ENCODE results near the gene VAV3.

The VAV3 gene

GRCh38 chr1:107939256-107939655 lies 25.7 kb downstream of the VAV3 start:
- Mint-ChIP-seq H3K4me3 (no peak overlapping the region), H3K27ac (peak overlapping the region; percentile 80), H3K36me3 (ENCODE audit: low read depth) (no peaks in the 10 kb centered on the region), H3K9me3 (no peaks in the 10 kb centered on the region), H3K4me1 (ENCODE audit: low read depth) (peaks cover 90% of the 10 kb centered on the region), H3K27me3 (no peaks in the 10 kb centered on the region)
- intact Hi-C loops (cut with micrococcal nuclease): no loop called here

DNA sequence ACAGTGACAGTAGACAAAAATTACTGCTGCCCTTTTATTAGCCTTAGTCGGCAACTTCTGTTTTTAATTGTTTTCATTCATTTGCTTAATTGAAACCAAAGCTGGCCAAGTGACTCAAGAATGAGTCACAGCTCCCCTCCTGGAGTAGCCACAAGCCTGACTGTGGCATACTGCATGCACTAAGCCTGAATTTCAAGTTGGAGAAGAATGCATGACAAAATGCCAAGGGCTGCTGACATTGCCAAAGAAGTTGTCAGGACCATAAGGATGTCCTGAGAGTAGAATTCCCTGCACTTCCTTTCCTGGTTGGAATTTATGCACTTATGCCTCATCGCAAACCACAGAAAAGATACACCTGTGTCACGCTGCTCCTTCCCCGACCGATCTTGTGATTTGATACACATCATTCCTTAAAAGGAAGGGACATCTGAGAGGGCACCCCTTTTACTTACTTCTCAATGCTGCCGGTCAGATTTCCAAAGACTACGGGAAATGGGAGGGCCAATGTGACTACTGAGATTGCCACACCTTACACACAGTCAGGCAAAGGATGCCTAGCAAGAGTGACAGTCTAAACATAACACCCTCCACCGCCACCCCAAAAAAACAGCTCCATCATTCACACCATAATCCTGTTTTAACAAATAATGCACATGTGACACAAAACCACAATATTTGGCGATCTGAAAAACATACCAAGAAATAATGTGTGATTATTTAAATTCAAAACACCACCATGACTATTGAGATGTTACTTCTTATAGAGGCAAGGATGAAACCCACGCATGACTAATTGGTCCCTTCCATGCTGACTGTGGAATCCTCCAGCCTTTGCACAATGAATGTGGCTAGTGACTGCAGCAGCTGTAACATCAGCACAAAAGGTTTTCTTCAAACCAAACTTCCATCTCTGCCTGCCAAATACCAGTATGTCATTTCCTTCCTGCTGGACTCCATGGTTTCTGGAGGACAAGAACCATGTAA lies 28.2 kb downstream of the VAV3 start:
- Mint-ChIP-seq H3K4me1 (ENCODE audit: low read depth) (peaks cover 68% of the 10 kb centered on the region), H3K9me3 (no peaks in the 10 kb centered on the region), H3K4me3 (no peak overlapping the region), H3K36me3 (ENCODE audit: low read depth) (no peaks in the 10 kb centered on the region), H3K27me3 (no peaks in the 10 kb centered on the region), H3K27ac (peak overlapping the region; percentile 39)
- intact Hi-C loops (cut with micrococcal nuclease): no loop called here

GRCh38 chr1:107935396-107936064 lies 29.4 kb downstream of the VAV3 start:
- Mint-ChIP-seq H3K9me3 (no peaks in the 10 kb centered on the region), H3K27ac (no peak overlapping the region), H3K27me3 (no peaks in the 10 kb centered on the region), H3K4me1 (ENCODE audit: low read depth) (peaks cover 56% of the 10 kb centered on the region), H3K4me3 (no peak overlapping the region), H3K36me3 (ENCODE audit: low read depth) (no peaks in the 10 kb centered on the region)
- intact Hi-C loops (cut with micrococcal nuclease): no loop called here

- no peaks in the 10 kb centered on the region for H3K36me3 Mint-ChIP-seq (ENCODE audit: low read depth)
- intact Hi-C loops (cut with micrococcal nuclease): no loop called here
- H3K4me1 Mint-ChIP-seq (ENCODE audit: low read depth): peaks cover 50% of the 10 kb centered on the region
- H3K27ac Mint-ChIP-seq: no peak overlapping the region
- H3K27me3 Mint-ChIP-seq: no peaks in the 10 kb centered on the region
- no peaks in the 10 kb centered on the region for H3K9me3 Mint-ChIP-seq
- H3K4me3 Mint-ChIP-seq: no peak overlapping the region
Measured at GRCh38 chr1:107934578-107934977, 30.4 kb downstream of the VAV3 start.

DNA sequence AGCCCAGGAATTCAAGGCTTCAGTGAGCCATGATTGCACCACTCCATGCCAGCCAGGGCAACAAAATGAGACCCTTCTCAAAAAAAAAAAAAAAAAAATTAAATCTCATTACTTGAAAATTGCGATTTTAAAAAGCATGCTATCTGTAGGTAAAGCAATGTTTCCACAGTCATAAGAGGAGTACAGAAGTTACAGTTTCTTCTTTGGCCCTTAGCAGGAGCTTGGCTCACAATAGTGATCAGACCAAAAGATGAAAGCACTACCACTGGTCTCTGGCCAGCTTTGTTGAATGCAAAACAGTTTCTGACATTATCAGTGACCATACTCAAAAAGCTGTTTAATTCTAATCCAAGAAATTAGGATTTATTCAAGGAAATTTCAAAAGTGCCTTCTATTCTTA lies 31.2 kb downstream of the VAV3 start:
- Mint-ChIP-seq H3K9me3 (no peaks in the 10 kb centered on the region), H3K36me3 (ENCODE audit: low read depth) (no peaks in the 10 kb centered on the region), H3K27ac (no peak overlapping the region), H3K27me3 (no peaks in the 10 kb centered on the region), H3K4me3 (no peak overlapping the region), H3K4me1 (ENCODE audit: low read depth) (peaks cover 47% of the 10 kb centered on the region)
- intact Hi-C loops (cut with micrococcal nuclease): no loop called here

- Mint-ChIP-seq H3K36me3 (ENCODE audit: low read depth) (no peaks in the 10 kb centered on the region), H3K4me1 (ENCODE audit: low read depth) (peaks cover 44% of the 10 kb centered on the region), H3K27me3 (no peaks in the 10 kb centered on the region), H3K4me3 (no peak overlapping the region), H3K27ac (no peak overlapping the region), H3K9me3 (no peaks in the 10 kb centered on the region)
- intact Hi-C loops (cut with micrococcal nuclease): no loop called here
Measured at GRCh38 chr1:107930292-107930691, 34.7 kb downstream of the VAV3 start.

- Mint-ChIP-seq H3K27ac (peak overlapping the region; percentile 45), H3K9me3 (no peaks in the 10 kb centered on the region), H3K4me3 (no peak overlapping the region), H3K36me3 (ENCODE audit: low read depth) (no peaks in the 10 kb centered on the region), H3K4me1 (ENCODE audit: low read depth) (peaks cover 37% of the 10 kb centered on the region), H3K27me3 (no peaks in the 10 kb centered on the region)
- intact Hi-C loops (cut with micrococcal nuclease): no loop called here
Measured at GRCh38 chr1:107927820-107928219, 37.2 kb downstream of the VAV3 start.

GRCh38 chr1:107926436-107927080 lies 38.4 kb downstream of the VAV3 start:
- intact Hi-C loops (cut with micrococcal nuclease): no loop called here
- no peaks in the 10 kb centered on the region for H3K27me3 Mint-ChIP-seq
- peaks cover 37% of the 10 kb centered on the region for H3K4me1 Mint-ChIP-seq (ENCODE audit: low read depth)
- peak overlapping the region; percentile 30 for H3K27ac Mint-ChIP-seq
- no peaks in the 10 kb centered on the region for H3K9me3 Mint-ChIP-seq
- H3K36me3 Mint-ChIP-seq (ENCODE audit: low read depth): no peaks in the 10 kb centered on the region
- no peak overlapping the region for H3K4me3 Mint-ChIP-seq

GRCh38 chr1:107925565-107925964 lies 39.4 kb downstream of the VAV3 start:
- Mint-ChIP-seq H3K4me1 (ENCODE audit: low read depth) (peaks cover 42% of the 10 kb centered on the region), H3K27ac (no peak overlapping the region), H3K4me3 (no peak overlapping the region), H3K36me3 (ENCODE audit: low read depth) (no peaks in the 10 kb centered on the region), H3K27me3 (no peaks in the 10 kb centered on the region), H3K9me3 (no peaks in the 10 kb centered on the region)
- intact Hi-C loops (cut with micrococcal nuclease): no loop called here

GRCh38 chr1:107920999-107921398 lies 44.0 kb downstream of the VAV3 start:
- intact Hi-C loops (cut with micrococcal nuclease): no loop called here
- no peak overlapping the region for H3K4me3 Mint-ChIP-seq
- peak overlapping the region; percentile 21 for H3K27ac Mint-ChIP-seq
- no peaks in the 10 kb centered on the region for H3K27me3 Mint-ChIP-seq
- H3K4me1 Mint-ChIP-seq (ENCODE audit: low read depth): peaks cover 10% of the 10 kb centered on the region
- H3K36me3 Mint-ChIP-seq (ENCODE audit: low read depth): no peaks in the 10 kb centered on the region
- no peaks in the 10 kb centered on the region for H3K9me3 Mint-ChIP-seq

DNA sequence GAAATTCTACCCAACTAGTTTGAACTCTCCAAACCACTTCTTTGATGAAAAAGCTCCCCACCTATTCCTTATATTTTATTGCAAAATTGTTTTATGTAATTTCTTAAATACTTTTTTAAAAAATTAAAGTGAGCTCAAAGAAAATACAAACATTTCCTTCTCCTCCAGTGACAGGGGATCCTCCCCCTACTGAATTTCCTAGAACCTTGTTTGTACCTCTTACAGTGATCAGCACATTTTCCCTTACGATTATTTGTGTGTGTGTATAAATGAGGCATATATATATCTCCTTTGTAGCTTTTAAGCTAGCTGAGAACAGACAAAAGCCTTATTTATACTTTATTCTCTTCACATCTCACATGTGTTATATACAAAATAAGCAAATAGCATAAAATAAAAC lies 44.4 kb downstream of the VAV3 start:
- no peak overlapping the region for H3K27ac Mint-ChIP-seq
- intact Hi-C loops (cut with micrococcal nuclease): no loop called here
- no peaks in the 10 kb centered on the region for H3K9me3 Mint-ChIP-seq
- peaks cover 9% of the 10 kb centered on the region for H3K4me1 Mint-ChIP-seq (ENCODE audit: low read depth)
- no peaks in the 10 kb centered on the region for H3K36me3 Mint-ChIP-seq (ENCODE audit: low read depth)
- no peak overlapping the region for H3K4me3 Mint-ChIP-seq
- no peaks in the 10 kb centered on the region for H3K27me3 Mint-ChIP-seq

GRCh38 chr1:107919953-107920352 lies 45.0 kb downstream of the VAV3 start:
- no peak overlapping the region for H3K4me3 Mint-ChIP-seq
- H3K27me3 Mint-ChIP-seq: no peaks in the 10 kb centered on the region
- H3K27ac Mint-ChIP-seq: no peak overlapping the region
- H3K4me1 Mint-ChIP-seq (ENCODE audit: low read depth): peaks cover 5% of the 10 kb centered on the region
- H3K9me3 Mint-ChIP-seq: no peaks in the 10 kb centered on the region
- H3K36me3 Mint-ChIP-seq (ENCODE audit: low read depth): no peaks in the 10 kb centered on the region
- intact Hi-C loops (cut with micrococcal nuclease): no loop called here

- no peak overlapping the region for H3K4me3 Mint-ChIP-seq
- H3K9me3 Mint-ChIP-seq: no peaks in the 10 kb centered on the region
- H3K27ac Mint-ChIP-seq: no peak overlapping the region
- no peaks in the 10 kb centered on the region for H3K36me3 Mint-ChIP-seq (ENCODE audit: low read depth)
- H3K27me3 Mint-ChIP-seq: no peaks in the 10 kb centered on the region
- peaks cover 14% of the 10 kb centered on the region for H3K4me1 Mint-ChIP-seq (ENCODE audit: low read depth)
- intact Hi-C loops (cut with micrococcal nuclease): no loop called here
Measured at GRCh38 chr1:107914119-107914765, 50.7 kb downstream of the VAV3 start.

GRCh38 chr1:107912656-107913055 lies 52.3 kb downstream of the VAV3 start:
- Mint-ChIP-seq H3K4me1 (ENCODE audit: low read depth) (peaks cover 14% of the 10 kb centered on the region), H3K27ac (no peak overlapping the region), H3K27me3 (no peaks in the 10 kb centered on the region), H3K9me3 (no peaks in the 10 kb centered on the region), H3K36me3 (ENCODE audit: low read depth) (no peaks in the 10 kb centered on the region), H3K4me3 (no peak overlapping the region)
- intact Hi-C loops (cut with micrococcal nuclease): no loop called here
